K562 (cell line): ENCODE results near the gene LYPD6B. TPM values are rescaled to one million over a fixed set of nuclear protein-coding genes. Genes with fewer than 3 reads are reported as not detected.

Experiments used
- FUS ChIP-seq: fragments of 200-400 bp; formaldehyde crosslinking; optimal IDR thresholded peaks from 2 replicates; pipeline ENCODE3; 2017; ENCODE audit warnings: low read depth, low read length
- ID3 ChIP-seq, 2 experiments: fragments of 250-450 bp in 1 of 2; fragments of 450-650 bp in 1 of 2; sonication (Bioruptor Pico) in 1 of 2; IDR thresholded peaks; 2 replicates each; pipeline versions ENCODE4 v1.6.1 to v1.8.0; 2016 to 2021; ENCODE audit warnings: mild to moderate bottlenecking in 2 of 2, moderate library complexity in 2 of 2, missing compliant biosample characterization in 1 of 2, missing genetic modification characterization in 1 of 2
- KLF6 ChIP-seq: fragments of 250-450 bp; sonication (Bioruptor Pico); IDR thresholded peaks from 2 replicates; pipeline ENCODE4 v1.4.0; 2020; ENCODE audit warnings: mild to moderate bottlenecking, moderate library complexity, borderline replicate concordance
- MCM3 ChIP-seq: fragments of 450-650 bp; IDR thresholded peaks from 2 replicates; pipeline ENCODE4 v1.6.1; 2016
- NEUROD1 ChIP-seq: fragments of 150-350 bp; IDR thresholded peaks from 2 replicates; pipeline ENCODE4 v1.6.1; 2014; ENCODE audit warnings: borderline replicate concordance, low read length, low read depth; ENCODE audit not compliant: partially characterized antibody
- PTBP1 ChIP-seq: fragments of 200-400 bp; formaldehyde crosslinking; IDR thresholded peaks from 2 replicates; pipeline ENCODE4 v1.6.1; 2017; ENCODE audit warnings: low read depth, low read length
- RNF219 ChIP-seq: fragments of 250-450 bp; sonication (Bioruptor Pico); IDR thresholded peaks from 2 replicates; pipeline ENCODE4 v1.5.0; 2022; ENCODE audit warnings: mild to moderate bottlenecking
- ZC3H4 ChIP-seq: sonication (generic); formaldehyde crosslinking; IDR thresholded peaks from 2 replicates; pipeline ENCODE4 v1.9.0; 2021; ENCODE audit warnings: missing genetic modification reagents, borderline replicate concordance
- ZNF407 ChIP-seq: fragments of 450-650 bp; IDR thresholded peaks from 2 replicates; pipeline ENCODE4 v1.6.1; 2016; ENCODE audit warnings: low read depth
- polyA plus RNA-seq, 8 experiments: library from polyadenylated mRNA; depleted of rRNA in 4 of 8; stranded (reverse) in 5 of 8; unstranded in 3 of 8; fragments of >200 nt; fragmentation: Nextera tagmentation in 2 of 8; fragmentation: Illumina TruSeq in 1 of 8; extraction: Ambion mirVana in 2 of 8; extraction: Trizol in 1 of 8; gene quantifications; 2 replicates each; pipeline versions ENCODE4 v1.2.1 to v1.2.3, GENCODE V29; 2011 to 2014; ENCODE audit warnings: inconsistent platforms in 1 of 8, missing spikeins in 1 of 8
- total RNA-seq, 7 experiments: library from RNA; depleted of rRNA in 6 of 7; stranded (reverse); fragments of >200 nt in 6 of 7; fragmentation: Illumina TruSeq in 2 of 7; extraction: Trizol in 2 of 7; gene quantifications; 2 replicates each; pipeline versions ENCODE4 v1.2.1 to v1.2.3, GENCODE V29; 2011 to 2021; ENCODE audit warnings: low replicate concordance in 1 of 7

The LYPD6B gene
- total and polyA plus RNA-seq, 9 of the 15 experiments (the other 6 are each of a cell fraction or from before 2014, with no cell fraction given): not detected

GRCh38 chr2:149059822-149060221 is 21.3 kb downstream of the LYPD6B start (continued):
- no peak for TF ChIP-seq ZNF407
- no peak for TF ChIP-seq NEUROD1
- no peak for TF ChIP-seq ZC3H4
- no peak for TF ChIP-seq KLF6 (CRISPR knock-in tag)
- TF ChIP-seq FUS: no peak
- TF ChIP-seq PTBP1: no peak
- TF ChIP-seq ID3 (CRISPR knock-in tag; IDR thresholded peaks at IDR 0.05): no peak
- no peak for TF ChIP-seq ID3 (tag; IDR thresholded peaks at IDR 0.05)
- no peak for TF ChIP-seq RNF219 (CRISPR knock-in tag)
- no peak for TF ChIP-seq MCM3
